OCI-LY3 (cell line): ENCODE results near the gene MRC1.

Experiments used
- EZH2phosphoT487 ChIP-seq: fragments of 200-600 bp; shearing (Covaris generic); IDR thresholded peaks from 2 replicates; pipeline ENCODE4 v1.6.1; 2018; ENCODE audit warnings: antibody characterized with exemption, mixed run types, low read depth
- TF ChIP-seq, protein P1 (sequence below): fragments of 200-600, 300-600 bp; sonication (generic); IDR thresholded peaks from 2 replicates; pipeline ENCODE4 v1.5.1; 2014; ENCODE audit warnings: antibody characterized with exemption, low read length, low read depth

DNA sequence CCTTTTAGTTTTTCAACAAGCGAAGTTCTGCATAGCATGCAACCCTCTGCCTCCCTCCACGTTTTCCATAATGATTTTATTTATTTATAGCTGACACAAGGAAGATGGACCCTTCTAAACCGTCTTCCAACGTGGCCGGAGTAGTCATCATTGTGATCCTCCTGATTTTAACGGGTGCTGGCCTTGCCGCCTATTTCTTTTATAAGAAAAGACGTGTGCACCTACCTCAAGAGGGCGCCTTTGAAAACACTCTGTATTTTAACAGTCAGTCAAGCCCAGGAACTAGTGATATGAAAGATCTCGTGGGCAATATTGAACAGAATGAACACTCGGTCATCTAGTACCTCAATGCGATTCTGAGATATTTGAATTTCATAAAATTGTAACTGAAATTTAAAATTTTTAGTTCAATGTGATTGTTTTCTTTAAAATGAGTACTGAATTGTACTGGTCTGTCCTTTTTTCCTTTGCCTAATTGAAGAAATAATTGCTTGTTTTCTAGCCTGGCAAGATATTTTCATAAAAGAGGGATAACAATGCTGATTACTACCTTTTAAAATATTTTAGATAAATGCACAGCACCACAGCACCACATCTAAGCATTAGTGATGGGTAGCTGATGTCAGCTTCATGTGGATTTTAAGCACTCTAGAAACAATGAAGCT is 101.1 kb downstream of the MRC1 start:
- no peak for TF ChIP-seq EZH2phosphoT487
- TF ChIP-seq, protein P1, sequence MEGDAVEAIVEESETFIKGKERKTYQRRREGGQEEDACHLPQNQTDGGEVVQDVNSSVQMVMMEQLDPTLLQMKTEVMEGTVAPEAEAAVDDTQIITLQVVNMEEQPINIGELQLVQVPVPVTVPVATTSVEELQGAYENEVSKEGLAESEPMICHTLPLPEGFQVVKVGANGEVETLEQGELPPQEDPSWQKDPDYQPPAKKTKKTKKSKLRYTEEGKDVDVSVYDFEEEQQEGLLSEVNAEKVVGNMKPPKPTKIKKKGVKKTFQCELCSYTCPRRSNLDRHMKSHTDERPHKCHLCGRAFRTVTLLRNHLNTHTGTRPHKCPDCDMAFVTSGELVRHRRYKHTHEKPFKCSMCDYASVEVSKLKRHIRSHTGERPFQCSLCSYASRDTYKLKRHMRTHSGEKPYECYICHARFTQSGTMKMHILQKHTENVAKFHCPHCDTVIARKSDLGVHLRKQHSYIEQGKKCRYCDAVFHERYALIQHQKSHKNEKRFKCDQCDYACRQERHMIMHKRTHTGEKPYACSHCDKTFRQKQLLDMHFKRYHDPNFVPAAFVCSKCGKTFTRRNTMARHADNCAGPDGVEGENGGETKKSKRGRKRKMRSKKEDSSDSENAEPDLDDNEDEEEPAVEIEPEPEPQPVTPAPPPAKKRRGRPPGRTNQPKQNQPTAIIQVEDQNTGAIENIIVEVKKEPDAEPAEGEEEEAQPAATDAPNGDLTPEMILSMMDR, result peak; percentile 74
